Measurements from ENCODE around the gene CDKN2AIP.

CDKN2AIP gene

GRCh38 chr4:183444214-183445096 lies at the start of gene CDKN2AIP:
Gene CDKN2AIP (plus strand): TSS chr4:183444636. CDS start chr4:183444798, 162 bp downstream.
- DNase-seq (ENCODE audit: low read depth), result peak; percentile 94
- TF ChIP-seq CTCF (IDR thresholded peaks at IDR 0.05; ENCODE audit: insufficient read depth, low read depth, low read length, missing control alignments), result no peak
- H3K4me3 ChIP-seq (ENCODE audit: low read length), result peak within 1 kb of the TSS; percentile 89

GRCh38 chr4:183395395-183395794 lies 49.0 kb upstream of the CDKN2AIP start:
- TF ChIP-seq CTCF (IDR thresholded peaks at IDR 0.05; ENCODE audit: insufficient read depth, low read depth, low read length, missing control alignments), result no peak
- no peak for DNase-seq (ENCODE audit: low read depth)

GRCh38 chr4:183396227-183396637 lies 48.2 kb upstream of the CDKN2AIP start:
- DNase-seq (ENCODE audit: low read depth), result peak; percentile 52
- no peak for TF ChIP-seq CTCF (IDR thresholded peaks at IDR 0.05; ENCODE audit: insufficient read depth, low read depth, low read length, missing control alignments)
- no peak overlapping the region for H3K4me3 ChIP-seq (ENCODE audit: low read length)

More at GRCh38 chr4:183395395-183395794, 49.0 kb upstream of the CDKN2AIP start:
- H3K4me3 ChIP-seq (ENCODE audit: low read length), result no peak overlapping the region

- peak overlapping the region; percentile 55 for H3K4me3 ChIP-seq (ENCODE audit: low read length)
- no peak for DNase-seq (ENCODE audit: low read depth)
- no peak for TF ChIP-seq CTCF (IDR thresholded peaks at IDR 0.05; ENCODE audit: insufficient read depth, low read depth, low read length, missing control alignments)
These were observed 46.6 kb upstream of the CDKN2AIP start for GRCh38 chr4:183397741-183398297.

- TF ChIP-seq CTCF (IDR thresholded peaks at IDR 0.05; ENCODE audit: insufficient read depth, low read depth, low read length, missing control alignments), result peak; percentile 58
- DNase-seq (ENCODE audit: low read depth), result peak; percentile 69
- H3K4me3 ChIP-seq (ENCODE audit: low read length), result peak overlapping the region; percentile 55
These were observed 45.9 kb upstream of the CDKN2AIP start for GRCh38 chr4:183398298-183399125.

GRCh38 chr4:183399126-183399522 lies 45.3 kb upstream of the CDKN2AIP start:
- DNase-seq (ENCODE audit: low read depth), result no peak
- H3K4me3 ChIP-seq (ENCODE audit: low read length), result no peak overlapping the region
- no peak for TF ChIP-seq CTCF (IDR thresholded peaks at IDR 0.05; ENCODE audit: insufficient read depth, low read depth, low read length, missing control alignments)
